Uterus (tissue), 2 donors: ENCODE results near the gene AQR.

ENCODE experiments used
- POLR2A ChIP-seq, 2 donors: fragments of 450-650 bp; IDR thresholded peaks; one replicate each; pipeline ENCODE4 v1.6.1; 2016; ENCODE audit warnings: antibody characterized with exemption in 2 of 2, mild to moderate bottlenecking in 1 of 2, moderate library complexity in 1 of 2
- TF ChIP-seq, protein P1 (sequence below), 4 experiments: fragments of 200-600 bp in 2 of 4; fragments of 450-650 bp in 2 of 4; sonication (generic) in 2 of 4; IDR thresholded peaks; one replicate each; pipeline ENCODE4 v1.5.1; 2016 to 2019; ENCODE audit warnings: antibody characterized with exemption in 4 of 4, mild to moderate bottlenecking in 2 of 4, moderate library complexity in 1 of 4

DNA sequence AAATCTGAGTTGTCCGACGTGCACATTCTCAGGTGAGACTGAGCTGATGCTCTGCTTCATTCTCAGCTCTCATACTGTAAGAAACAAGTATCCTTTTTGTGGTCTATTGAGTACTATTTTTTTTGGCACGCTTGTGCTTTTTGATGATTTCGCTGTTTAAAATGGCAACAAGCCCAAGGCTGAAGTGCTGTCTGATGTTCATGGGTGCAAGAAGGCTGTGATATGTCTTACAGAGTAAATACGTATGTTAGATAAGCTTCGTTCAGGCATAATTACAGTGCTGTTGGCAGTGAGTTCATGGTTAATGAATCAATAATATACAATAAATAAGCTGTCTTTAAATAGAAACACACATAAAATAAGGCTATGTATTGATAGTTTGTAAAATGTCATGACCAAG lies 27.2 kb downstream of the AQR start:
- TF ChIP-seq, protein P1, sequence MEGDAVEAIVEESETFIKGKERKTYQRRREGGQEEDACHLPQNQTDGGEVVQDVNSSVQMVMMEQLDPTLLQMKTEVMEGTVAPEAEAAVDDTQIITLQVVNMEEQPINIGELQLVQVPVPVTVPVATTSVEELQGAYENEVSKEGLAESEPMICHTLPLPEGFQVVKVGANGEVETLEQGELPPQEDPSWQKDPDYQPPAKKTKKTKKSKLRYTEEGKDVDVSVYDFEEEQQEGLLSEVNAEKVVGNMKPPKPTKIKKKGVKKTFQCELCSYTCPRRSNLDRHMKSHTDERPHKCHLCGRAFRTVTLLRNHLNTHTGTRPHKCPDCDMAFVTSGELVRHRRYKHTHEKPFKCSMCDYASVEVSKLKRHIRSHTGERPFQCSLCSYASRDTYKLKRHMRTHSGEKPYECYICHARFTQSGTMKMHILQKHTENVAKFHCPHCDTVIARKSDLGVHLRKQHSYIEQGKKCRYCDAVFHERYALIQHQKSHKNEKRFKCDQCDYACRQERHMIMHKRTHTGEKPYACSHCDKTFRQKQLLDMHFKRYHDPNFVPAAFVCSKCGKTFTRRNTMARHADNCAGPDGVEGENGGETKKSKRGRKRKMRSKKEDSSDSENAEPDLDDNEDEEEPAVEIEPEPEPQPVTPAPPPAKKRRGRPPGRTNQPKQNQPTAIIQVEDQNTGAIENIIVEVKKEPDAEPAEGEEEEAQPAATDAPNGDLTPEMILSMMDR (IDR thresholded peaks at IDR 0.05) = no peak
- TF ChIP-seq POLR2A (IDR thresholded peaks at IDR 0.05) = no peak
